ENCODE results near the gene PRM1. TPM values are rescaled to one million over a fixed set of nuclear protein-coding genes. Genes with fewer than 3 reads are reported as not detected.
A peak's percentile ranks its signal among the peaks of the same experiment; 100 is the strongest.

The PRM1 gene
- total and polyA plus RNA-seq, 2 of the 4 experiments (the other 2 are of a cell fraction) = not detected

- TF ChIP-seq RAD21 (IDR thresholded peaks at IDR 0.05; ENCODE audit: low read length) = no peak
- TF ChIP-seq MAFK (IDR thresholded peaks at IDR 0.05; ENCODE audit: low read depth, low read length) = no peak
- TF ChIP-seq, protein P1, sequence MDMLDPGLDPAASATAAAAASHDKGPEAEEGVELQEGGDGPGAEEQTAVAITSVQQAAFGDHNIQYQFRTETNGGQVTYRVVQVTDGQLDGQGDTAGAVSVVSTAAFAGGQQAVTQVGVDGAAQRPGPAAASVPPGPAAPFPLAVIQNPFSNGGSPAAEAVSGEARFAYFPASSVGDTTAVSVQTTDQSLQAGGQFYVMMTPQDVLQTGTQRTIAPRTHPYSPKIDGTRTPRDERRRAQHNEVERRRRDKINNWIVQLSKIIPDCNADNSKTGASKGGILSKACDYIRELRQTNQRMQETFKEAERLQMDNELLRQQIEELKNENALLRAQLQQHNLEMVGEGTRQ (IDR thresholded peaks at IDR 0.05; ENCODE audit: low read depth, low read length) = no peak
- no peak for TF ChIP-seq SMC3 (IDR thresholded peaks at IDR 0.05; ENCODE audit: low read depth, low read length)
- TF ChIP-seq, protein P2, sequence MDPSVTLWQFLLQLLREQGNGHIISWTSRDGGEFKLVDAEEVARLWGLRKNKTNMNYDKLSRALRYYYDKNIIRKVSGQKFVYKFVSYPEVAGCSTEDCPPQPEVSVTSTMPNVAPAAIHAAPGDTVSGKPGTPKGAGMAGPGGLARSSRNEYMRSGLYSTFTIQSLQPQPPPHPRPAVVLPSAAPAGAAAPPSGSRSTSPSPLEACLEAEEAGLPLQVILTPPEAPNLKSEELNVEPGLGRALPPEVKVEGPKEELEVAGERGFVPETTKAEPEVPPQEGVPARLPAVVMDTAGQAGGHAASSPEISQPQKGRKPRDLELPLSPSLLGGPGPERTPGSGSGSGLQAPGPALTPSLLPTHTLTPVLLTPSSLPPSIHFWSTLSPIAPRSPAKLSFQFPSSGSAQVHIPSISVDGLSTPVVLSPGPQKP (IDR thresholded peaks at IDR 0.05; ENCODE audit: borderline replicate concordance, low read depth, low read length) = no peak
- TF ChIP-seq FOS (IDR thresholded peaks at IDR 0.05; ENCODE audit: low read depth, low read length) = no peak
- TF ChIP-seq MXI1 (IDR thresholded peaks at IDR 0.05; ENCODE audit: borderline replicate concordance, low read depth, low read length) = no peak
- no peak for TF ChIP-seq CHD1 (IDR thresholded peaks at IDR 0.05; ENCODE audit: low read depth, low read length)
- TF ChIP-seq BHLHE40 (IDR thresholded peaks at IDR 0.05; ENCODE audit: low read depth, low read length) = no peak
- TF ChIP-seq CEBPB (IDR thresholded peaks at IDR 0.05; ENCODE audit: low read depth, low read length) = no peak
- TF ChIP-seq RFX5 (IDR thresholded peaks at IDR 0.05; ENCODE audit: low read depth, low read length) = no peak
- Histone ChIP-seq H3K27me3 (ENCODE audit: control insufficient read depth, insufficient read depth, low read length) (peaks cover 6% of the 10 kb centered on the region), H4K5ac (ENCODE audit: low read depth, low read length) (no peak overlapping the region), H3K36me3 (ENCODE audit: control insufficient read depth, insufficient read depth, low read length) (no peaks in the 10 kb centered on the region), H2AFZ (replicated peaks; ENCODE audit: low read length, poor library complexity) (peak overlapping the region; percentile 40), H3K56ac (ENCODE audit: extremely low read depth, insufficient read depth, low read length) (no peak overlapping the region), H2BK20ac (ENCODE audit: low read depth, low read length) (no peak overlapping the region), H3K4me1 (ENCODE audit: control insufficient read depth, insufficient read depth, low read length) (no peaks in the 10 kb centered on the region), H2BK15ac (ENCODE audit: low read depth, low read length) (no peak overlapping the region), H3K4me2 (ENCODE audit: low read depth, low read length) (no peak overlapping the region), H4K20me1 (ENCODE audit: insufficient read depth, low read length) (0 out of 2 replicates have a peak, but pooled peaks cover 7% of the 10 kb centered on the region), H3K9me3 (ENCODE audit: control insufficient read depth, insufficient read depth, low read length) (no peaks in the 10 kb centered on the region), H2AK9ac (replicated peaks; ENCODE audit: low read depth, low read length, poor library complexity) (no peak overlapping the region), H3K9me1 (ENCODE audit: insufficient read depth, low read length) (no peaks in the 10 kb centered on the region), H3K4me3 (ENCODE audit: insufficient read depth, low read depth, low read length) (no peak overlapping the region), H3K23ac (ENCODE audit: low read depth, low read length) (no peak overlapping the region), H4K91ac (ENCODE audit: insufficient read depth, low read depth, low read length) (no peak overlapping the region), H3K79me1 (ENCODE audit: low read depth in 1 of 2, low read length in 2 of 2) (no peaks in the 10 kb centered on the region), H2BK5ac (ENCODE audit: low read depth, low read length, poor library complexity, severe bottlenecking) (no peak overlapping the region), H3K18ac (ENCODE audit: low read depth, low read length) (no peak overlapping the region), H2BK120ac (ENCODE audit: low read depth, low read length) (no peak overlapping the region), H3K14ac (replicated peaks; ENCODE audit: low read depth, low read length) (no peak overlapping the region), H2AK5ac (ENCODE audit: low read depth, low read length) (no peak overlapping the region), H3K4ac (ENCODE audit: low read depth, low read length) (no peak overlapping the region), H3K27ac (ENCODE audit: insufficient read depth, low read length) (no peak overlapping the region), H4K8ac (ENCODE audit: low read depth in 2 of 2, low read length in 2 of 2) (no peak overlapping the region), H3K9ac (ENCODE audit: low read depth, low read length) (no peak overlapping the region)
- ChIA-PET POLR2A (ENCODE audit: unreplicated experiment) (no interaction called here), CTCF (no interaction called here)
- no TSS peak for BruUV-seq (replicated peaks)
- ATAC-seq (ENCODE audit: low read depth) (no peak), DNase-seq (no peak)
- dilution Hi-C loops (cut with HindIII; ENCODE audit: low sequenced_read_pairs, unreplicated experiment) (no loop called here), in situ Hi-C loops (cut with MboI; ENCODE audit: low sequenced_read_pairs) (no loop called here), intact Hi-C loops (cut with micrococcal nuclease) (no loop called here)
Measured at GRCh38 chr16:11245988-11246387, 35.1 kb downstream of the PRM1 start.
